GM18861 (cell line): ENCODE results near the gene SLC35F1.
"Not testable (repeated sequence)": the region's sequence is repeated elsewhere in the genome, so short reads cannot be mapped to it uniquely, and the experiment has no call there.

Experiments
- ATAC-seq: cut with Tn5 transposase; IDR thresholded peaks from one replicate; pipeline ENCODE4 v1.9.1; 2021; ENCODE audit not compliant: unreplicated experiment

Gene SLC35F1

GRCh38 chr6:117906958-117907600, at the start of gene SLC35F1:
TSS of gene SLC35F1 (plus strand) at chr6:117907264.
- ATAC-seq, result peak; percentile 54

- ATAC-seq, result not testable (repeated sequence)
Measured at GRCh38 chr6:117858601-117859000, 48.5 kb upstream of the SLC35F1 start.

- ATAC-seq, result no peak
Measured at GRCh38 chr6:117861545-117861944, 45.5 kb upstream of the SLC35F1 start.

GRCh38 chr6:117866561-117866960, 40.5 kb upstream of the SLC35F1 start:
- no peak for ATAC-seq

GRCh38 chr6:117870486-117871242, 36.4 kb upstream of the SLC35F1 start:
- peak; percentile 80 for ATAC-seq

- ATAC-seq, result no peak
Measured at GRCh38 chr6:117880824-117881223, 26.2 kb upstream of the SLC35F1 start.

GRCh38 chr6:117890172-117890571, 16.9 kb upstream of the SLC35F1 start:
- ATAC-seq, result no peak

GRCh38 chr6:117906507-117906957, 532 bp upstream of the SLC35F1 start:
- peak; percentile 59 for ATAC-seq

- no peak for ATAC-seq
Measured at GRCh38 chr6:117907601-117908245, 659 bp downstream of the SLC35F1 start.

GRCh38 chr6:117908246-117909068, 1.4 kb downstream of the SLC35F1 start:
- no peak for ATAC-seq

- ATAC-seq, result no peak
Measured at GRCh38 chr6:117909638-117910037, 2.6 kb downstream of the SLC35F1 start.

- no peak for ATAC-seq
Measured at GRCh38 chr6:117910549-117910948, 3.5 kb downstream of the SLC35F1 start.

GRCh38 chr6:117911150-117911549, 4.1 kb downstream of the SLC35F1 start:
- no peak for ATAC-seq

- no peak for ATAC-seq
Measured at GRCh38 chr6:117911660-117912059, 4.6 kb downstream of the SLC35F1 start.

- ATAC-seq, result no peak
Measured at GRCh38 chr6:117915846-117916245, 8.8 kb downstream of the SLC35F1 start.

- ATAC-seq, result no peak
Measured at GRCh38 chr6:117916483-117916882, 9.4 kb downstream of the SLC35F1 start.

GRCh38 chr6:117917176-117917575, 10.1 kb downstream of the SLC35F1 start:
- no peak for ATAC-seq

GRCh38 chr6:117918454-117918853, 11.4 kb downstream of the SLC35F1 start:
- ATAC-seq, result no peak

- ATAC-seq, result no peak
Measured at GRCh38 chr6:117919275-117919674, 12.2 kb downstream of the SLC35F1 start.

- ATAC-seq, result no peak
Measured at GRCh38 chr6:117919775-117920729, 13.0 kb downstream of the SLC35F1 start.
